ENCODE measurements around the gene SLC2A11. TPM values are rescaled to one million over a fixed set of nuclear protein-coding genes. Genes with fewer than 3 reads are reported as not detected.

The SLC2A11 gene
- total and polyA plus RNA-seq, 8 donors: 3.2 to 10.3 (median 6.7) TPM

- 70 to 78% (median 76%) methylated on average over 11 of the region's 11 CpGs for WGBS, 5 donors
- peaks cover 6 to 20% (median 12%) of the 10 kb centered on the region in 4 donors for H3K4me1 ChIP-seq
- no peak overlapping the region for H3K4me3 ChIP-seq
- H3K9me3 ChIP-seq: no peaks in the 10 kb centered on the region
- no peak for TF ChIP-seq CTCF (IDR thresholded peaks at IDR 0.05)
- no peak for TF ChIP-seq POLR2AphosphoS5 (IDR thresholded peaks at IDR 0.05)
- no peak for TF ChIP-seq EP300 (IDR thresholded peaks at IDR 0.05)
- TF ChIP-seq POLR2A (IDR thresholded peaks at IDR 0.05): no peak
- no peaks in the 10 kb centered on the region for H3K36me3 ChIP-seq
- H3K27me3 ChIP-seq: no peaks in the 10 kb centered on the region
- intact Hi-C loops (cut with DNase I; ENCODE audit: low total_unique reads): no loop called here
- no peak overlapping the region for H3K27ac ChIP-seq
- no peak for DNase-seq
Measured at GRCh38 chr22:23908587-23909205, 51.0 kb downstream of the SLC2A11 start.

GRCh38 chr22:23909296-23909898 is 51.7 kb downstream of the SLC2A11 start:
- no peak for TF ChIP-seq POLR2AphosphoS5 (IDR thresholded peaks at IDR 0.05)
- TF ChIP-seq POLR2A (IDR thresholded peaks at IDR 0.05): no peak
- TF ChIP-seq CTCF (IDR thresholded peaks at IDR 0.05): no peak
- no peak for TF ChIP-seq EP300 (IDR thresholded peaks at IDR 0.05)
- intact Hi-C loops (cut with DNase I; ENCODE audit: low total_unique reads): no loop called here
- peak in 1 of 2 donors; percentile 69 for DNase-seq
- H3K27me3 ChIP-seq: no peaks in the 10 kb centered on the region
- no peak overlapping the region for H3K4me3 ChIP-seq
- no peak overlapping the region for H3K27ac ChIP-seq
- H3K4me1 ChIP-seq: peaks cover 6 to 23% (median 14%) of the 10 kb centered on the region in 4 donors
- H3K9me3 ChIP-seq: no peaks in the 10 kb centered on the region
- no peaks in the 10 kb centered on the region for H3K36me3 ChIP-seq
- 40 to 70% (median 47%) methylated on average over 6 of the region's 6 CpGs for WGBS, 5 donors

GRCh38 chr22:23910496-23911190 is 53.0 kb downstream of the SLC2A11 start:
- no peak for DNase-seq
- Histone ChIP-seq H3K27me3 (no peaks in the 10 kb centered on the region), H3K9me3 (no peaks in the 10 kb centered on the region), H3K4me3 (no peak overlapping the region), H3K4me1 (peaks cover 6 to 23% (median 15%) of the 10 kb centered on the region in 4 donors), H3K27ac (no peak overlapping the region), H3K36me3 (no peaks in the 10 kb centered on the region)
- TF ChIP-seq EP300 (IDR thresholded peaks at IDR 0.05): no peak
- no peak for TF ChIP-seq CTCF (IDR thresholded peaks at IDR 0.05)
- no peak for TF ChIP-seq POLR2AphosphoS5 (IDR thresholded peaks at IDR 0.05)
- TF ChIP-seq POLR2A (IDR thresholded peaks at IDR 0.05): no peak
- WGBS, 5 donors: 76 to 86% (median 77%) methylated on average over 3 of the region's 3 CpGs
- intact Hi-C loops (cut with DNase I; ENCODE audit: low total_unique reads): no loop called here

GRCh38 chr22:23911318-23911980 is 53.8 kb downstream of the SLC2A11 start:
- H3K4me1 ChIP-seq: peaks cover 6 to 23% (median 15%) of the 10 kb centered on the region in 4 donors
- no peaks in the 10 kb centered on the region for H3K36me3 ChIP-seq
- TF ChIP-seq EP300 (IDR thresholded peaks at IDR 0.05) (no peak), CTCF (IDR thresholded peaks at IDR 0.05) (no peak)
- H3K27ac ChIP-seq: no peak overlapping the region
- intact Hi-C loops (cut with DNase I; ENCODE audit: low total_unique reads): no loop called here
- no peak overlapping the region for H3K4me3 ChIP-seq
- no peak for DNase-seq
- 92 to 96% (median 93%) methylated on average over 12 of the region's 12 CpGs for WGBS, 5 donors
- H3K9me3 ChIP-seq: no peaks in the 10 kb centered on the region
- H3K27me3 ChIP-seq: no peaks in the 10 kb centered on the region

Data from stomach (tissue), 9 donors.